AG04449 (cell line): ENCODE results near the gene BANF1.
"Not testable (repeated sequence)": the region's sequence is repeated elsewhere in the genome, so short reads cannot be mapped to it uniquely, and the experiment has no call there.

Experiments used
- CTCF ChIA-PET: fragments of 350-600 bp; formaldehyde crosslinking; extraction: SDS; loops from one replicate; lab custom pipeline; 2021; ENCODE audit warnings: antibody characterized with exemption; lab: Yijun Ruan, JAX
- POLR2A ChIA-PET: fragments of 400-600, 350-600 bp; formaldehyde crosslinking; extraction: SDS; loops from one replicate; lab custom pipeline; 2020; ENCODE audit warnings: antibody characterized with exemption, inconsistent platforms; lab: Yijun Ruan, JAX
- DNase-seq: peaks from one replicate; pipeline ENCODE4 v3.0.0-alpha.2; 2010; ENCODE audit warnings: low read depth, low spot score
- H3K4me3 ChIP-seq: 2 replicates; pipeline ENCODE4 v1.5.1; 2011; ENCODE audit warnings: low read depth, mild to moderate bottlenecking, control low read depth, low read length
- CTCF ChIP-seq: IDR thresholded peaks from one replicate; pipeline ENCODE4 v1.5.1; 2011; ENCODE audit warnings: mild to moderate bottlenecking, moderate library complexity, low read length, control low read depth, inconsistent platforms; ENCODE audit not compliant: insufficient read depth; ENCODE audit errors: missing control alignments

The BANF1 gene

GRCh38 chr11:66006891-66007176 is 4.5 kb downstream of the BANF1 start:
- H3K4me3 ChIP-seq, result no peak overlapping the region
- ChIA-PET CTCF (interaction anchor here (4.2 to 7.8 kb wide), 2 partner anchors 16 to 39 kb away, joined by 13 to 72 read pairs; no protein-coding TSS in a partner anchor), POLR2A (no interaction called here)
- no peak for TF ChIP-seq CTCF
- no peak for DNase-seq

GRCh38 chr11:66007201-66007634 is 4.9 kb downstream of the BANF1 start:
- CTCF ChIA-PET, result interaction anchor here (1.7 to 7.8 kb wide), 3 partner anchors 16 to 252 kb away, joined by 4 to 72 read pairs (median 13); no protein-coding TSS in a partner anchor
- POLR2A ChIA-PET, result no interaction called here

GRCh38 chr11:66008095-66008467 is 5.8 kb downstream of the BANF1 start:
- no peak for TF ChIP-seq CTCF
- ChIA-PET CTCF (interaction anchor here (0.8 to 7.8 kb wide), 5 partner anchors 15 to 251 kb away, joined by 3 to 72 read pairs (median 4); no protein-coding TSS in a partner anchor), POLR2A (no interaction called here)
- no peak overlapping the region for H3K4me3 ChIP-seq
- no peak for DNase-seq

More at GRCh38 chr11:66007201-66007634, 4.9 kb downstream of the BANF1 start:
- TF ChIP-seq CTCF, result no peak
- H3K4me3 ChIP-seq, result no peak overlapping the region
- no peak for DNase-seq

GRCh38 chr11:66008468-66009101 is 6.3 kb downstream of the BANF1 start:
- H3K4me3 ChIP-seq, result no peak overlapping the region
- TF ChIP-seq CTCF, result no peak
- no peak for DNase-seq
- ChIA-PET POLR2A (no interaction called here), CTCF (interaction anchor here (0.7 to 7.8 kb wide), 6 partner anchors 15 to 250 kb away, joined by 3 to 72 read pairs (median 4); no protein-coding TSS in a partner anchor)

- DNase-seq, H3K4me3 ChIP-seq, POLR2A ChIA-PET: not testable (repeated sequence)
- CTCF ChIA-PET, result interaction anchor here (1.1 to 7.8 kb wide), 4 partner anchors 13 to 125 kb away, joined by 3 to 72 read pairs (median 8); no protein-coding TSS in a partner anchor
Measured at GRCh38 chr11:66010036-66010435, 7.7 kb downstream of the BANF1 start.

- no peak overlapping the region for H3K4me3 ChIP-seq
- POLR2A ChIA-PET, result interaction anchor here (0.7 to 0.9 kb wide), 2 partner anchors 9 to 57 kb away, joined by 3 read pairs; partner anchors contain the start of gene BANF1
- CTCF ChIA-PET, result interaction anchor here (0.9 to 7.8 kb wide), 6 partner anchors 9 to 127 kb away, joined by 3 to 72 read pairs (median 4); partner anchors contain the start of gene BANF1
- DNase-seq, result no peak
- no peak for TF ChIP-seq CTCF
Measured at GRCh38 chr11:66011239-66011784, 9.0 kb downstream of the BANF1 start.
